ENCODE measurements around the gene ATP10B.
"Not testable (repeated sequence)": the region's sequence is repeated elsewhere in the genome, so short reads cannot be mapped to it uniquely, and the experiment has no call there.

Gene ATP10B

GRCh38 chr5:160899735-160900134, 47.7 kb upstream of the ATP10B start:
- CTCF ChIA-PET = no interaction called here
- Histone ChIP-seq H3K9me3 (ENCODE audit: control insufficient read depth, insufficient read depth, low read depth, low read length) (no peaks in the 10 kb centered on the region), H3K27ac (ENCODE audit: extremely low read depth, low read depth, low read length) (no peak overlapping the region), H3K4me1 (ENCODE audit: control insufficient read depth, insufficient read depth, low read length) (no peaks in the 10 kb centered on the region), H3K4me3 (ENCODE audit: low read depth, low read length) (no peak overlapping the region), H3K36me3 (ENCODE audit: control insufficient read depth in 2 of 2, insufficient read depth in 1 of 2, low read length in 2 of 2) (no peaks in the 10 kb centered on the region)
- POLR2A ChIA-PET = no interaction called here
- TF ChIP-seq ZNF223 (tag by site-specific recombination; IDR thresholded peaks at IDR 0.05) = no peak
- TF ChIP-seq ZNF701 (tag by site-specific recombination; IDR thresholded peaks at IDR 0.05) = no peak
- no peak for TF ChIP-seq REST (tag by site-specific recombination; IDR thresholded peaks at IDR 0.05)
- TF ChIP-seq ZNF10 (tag by site-specific recombination; IDR thresholded peaks at IDR 0.05) = no peak
- TF ChIP-seq, protein P1, sequence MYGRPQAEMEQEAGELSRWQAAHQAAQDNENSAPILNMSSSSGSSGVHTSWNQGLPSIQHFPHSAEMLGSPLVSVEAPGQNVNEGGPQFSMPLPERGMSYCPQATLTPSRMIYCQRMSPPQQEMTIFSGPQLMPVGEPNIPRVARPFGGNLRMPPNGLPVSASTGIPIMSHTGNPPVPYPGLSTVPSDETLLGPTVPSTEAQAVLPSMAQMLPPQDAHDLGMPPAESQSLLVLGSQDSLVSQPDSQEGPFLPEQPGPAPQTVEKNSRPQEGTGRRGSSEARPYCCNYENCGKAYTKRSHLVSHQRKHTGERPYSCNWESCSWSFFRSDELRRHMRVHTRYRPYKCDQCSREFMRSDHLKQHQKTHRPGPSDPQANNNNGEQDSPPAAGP (tag by site-specific recombination; IDR thresholded peaks at IDR 0.05) = no peak
- TF ChIP-seq ZNF138 (tag by site-specific recombination; IDR thresholded peaks at IDR 0.05; ENCODE audit: borderline replicate concordance) = no peak
- TF ChIP-seq ZBTB48 (tag by site-specific recombination; IDR thresholded peaks at IDR 0.05) = no peak
- no peak for TF ChIP-seq ZNF830 (tag by site-specific recombination; IDR thresholded peaks at IDR 0.05; ENCODE audit: low read depth)
- no peak for TF ChIP-seq ZNF521 (tag by site-specific recombination; IDR thresholded peaks at IDR 0.05)
- no peak for TF ChIP-seq ZNF621 (tag by site-specific recombination; IDR thresholded peaks at IDR 0.05)
- TF ChIP-seq SETDB1 (IDR thresholded peaks at IDR 0.05; ENCODE audit: insufficient read length, low read length) = no peak

DNA sequence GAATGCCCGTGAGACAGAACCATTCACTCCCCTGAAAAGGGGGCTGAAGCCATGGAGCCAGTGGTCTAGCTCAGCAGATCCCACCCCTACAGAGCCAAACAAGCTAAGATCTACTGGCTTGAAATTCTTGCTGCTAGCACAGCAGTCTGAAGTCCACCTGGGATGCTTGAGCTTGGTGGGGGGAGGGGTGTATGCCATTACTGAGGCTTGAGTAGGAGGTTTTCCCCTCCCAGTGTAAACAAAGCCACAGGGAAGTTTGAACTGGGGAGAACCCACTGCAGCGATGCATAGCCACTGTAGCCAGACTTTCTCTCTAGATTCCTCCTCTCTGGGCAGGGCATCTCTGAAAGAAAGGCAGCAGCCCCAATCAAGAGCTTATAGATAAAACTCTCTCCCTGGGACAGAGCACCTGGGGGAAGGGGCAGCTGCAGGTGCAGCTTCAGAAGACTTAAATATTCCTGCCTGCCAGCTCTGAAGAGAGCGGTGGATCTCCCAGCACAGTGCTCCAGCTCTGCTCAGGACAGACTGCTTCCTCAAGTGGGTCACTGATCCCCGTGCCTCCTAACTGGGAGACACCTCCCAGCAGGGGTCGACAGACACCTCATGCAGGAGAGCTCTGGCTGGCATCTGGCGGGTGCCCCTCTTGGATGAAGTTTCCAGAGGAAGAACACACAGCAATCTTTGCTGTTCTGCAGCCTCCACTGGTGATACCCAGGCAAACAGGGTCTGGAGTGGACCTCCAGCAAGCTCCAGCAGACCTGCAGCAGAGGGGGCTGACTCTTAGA, 41.4 kb upstream of the ATP10B start:
- H3K4me3 ChIP-seq (ENCODE audit: low read depth, low read length); H3K36me3 ChIP-seq (ENCODE audit: control insufficient read depth in 2 of 2, insufficient read depth in 1 of 2, low read length in 2 of 2); POLR2A ChIA-PET; H3K4me1 ChIP-seq (ENCODE audit: control insufficient read depth, insufficient read depth, low read length); H3K9me3 ChIP-seq (ENCODE audit: control insufficient read depth, insufficient read depth, low read depth, low read length); CTCF ChIA-PET; H3K27ac ChIP-seq (ENCODE audit: extremely low read depth, low read depth, low read length): not testable (repeated sequence)

- Histone ChIP-seq H3K27ac (ENCODE audit: extremely low read depth, low read depth, low read length) (no peak overlapping the region), H3K4me3 (ENCODE audit: low read depth, low read length) (no peak overlapping the region), H3K4me1 (ENCODE audit: control insufficient read depth, insufficient read depth, low read length) (no peaks in the 10 kb centered on the region), H3K36me3 (ENCODE audit: control insufficient read depth in 2 of 2, insufficient read depth in 1 of 2, low read length in 2 of 2) (no peaks in the 10 kb centered on the region), H3K9me3 (ENCODE audit: control insufficient read depth, insufficient read depth, low read depth, low read length) (no peaks in the 10 kb centered on the region)
- ChIA-PET CTCF (no interaction called here), POLR2A (no interaction called here)
- no peak for TF ChIP-seq HOXD13 (CRISPR knock-in tag; IDR thresholded peaks at IDR 0.05; ENCODE audit: borderline replicate concordance)
Measured at GRCh38 chr5:160887780-160888179, 35.8 kb upstream of the ATP10B start.

GRCh38 chr5:160873560-160874200, 21.7 kb upstream of the ATP10B start:
- H3K4me1 ChIP-seq (ENCODE audit: control insufficient read depth, insufficient read depth, low read length); H3K27ac ChIP-seq (ENCODE audit: extremely low read depth, low read depth, low read length); H3K9me3 ChIP-seq (ENCODE audit: control insufficient read depth, insufficient read depth, low read depth, low read length); H3K4me3 ChIP-seq (ENCODE audit: low read depth, low read length); CTCF ChIA-PET; H3K36me3 ChIP-seq (ENCODE audit: control insufficient read depth in 2 of 2, insufficient read depth in 1 of 2, low read length in 2 of 2); POLR2A ChIA-PET: not testable (repeated sequence)

Data from HEK293 (cell line).